Lower lobe of right lung (tissue), 2 donors: ENCODE results near the gene DSTN. TPM values are rescaled to one million over a fixed set of nuclear protein-coding genes. Genes with fewer than 3 reads are reported as not detected.

Experiments
- ATAC-seq, 2 donors: fragments of 200-7000 bp; cut with Tn5 transposase; one replicate each; pipeline ENCODE4 v1.9.1; 2020 to 2022; ENCODE audit warnings: mild to moderate bottlenecking in 2 of 2, moderate library complexity in 2 of 2
- DNase-seq: peaks from one replicate; pipeline ENCODE4 v3.0.0-alpha.2; 2020
- H3K27ac ChIP-seq: fragments of 200-600 bp; one replicate; pipeline ENCODE4 v1.8.0; 2022
- H3K27me3 ChIP-seq: fragments of 200-600 bp; one replicate; pipeline ENCODE4 v1.8.0; 2022; ENCODE audit warnings: low read depth
- H3K36me3 ChIP-seq: fragments of 200-600 bp; one replicate; pipeline ENCODE4 v1.8.0; 2022; ENCODE audit warnings: mild to moderate bottlenecking
- H3K4me1 ChIP-seq: fragments of 200-600 bp; one replicate; pipeline ENCODE4 v1.8.0; 2022
- H3K4me3 ChIP-seq: fragments of 200-600 bp; one replicate; pipeline ENCODE4 v1.8.0; 2022; ENCODE audit warnings: mild to moderate bottlenecking
- H3K9me3 ChIP-seq: fragments of 200-600 bp; one replicate; pipeline ENCODE4 v1.8.0; 2022
- intact Hi-C: fragments of 100-400 bp; cut with DNase I; formaldehyde crosslinking; loops from one replicate; pipeline ENCODE4 v1.11.0; 2022
- total RNA-seq: library from RNA; stranded (reverse); fragmentation: NEBNext Ultra II Directional; extraction: Animal tissue kit (Norgen Biotek cat#: 25700); gene quantifications from one replicate; pipeline ENCODE4 v1.2.1, GENCODE V29; 2021
- TF ChIP-seq, protein P1 (sequence below): fragments of 200-600 bp; IDR thresholded peaks from one replicate; pipeline ENCODE4 v1.8.0; 2022; ENCODE audit warnings: antibody characterized with exemption, mild to moderate bottlenecking
- donor health status: DM: no; HTN: yes; CAD: no; lungs with severe emphysema.

Gene DSTN
- total RNA-seq, 1 donor from 2014 or later, result 347 TPM

DNA sequence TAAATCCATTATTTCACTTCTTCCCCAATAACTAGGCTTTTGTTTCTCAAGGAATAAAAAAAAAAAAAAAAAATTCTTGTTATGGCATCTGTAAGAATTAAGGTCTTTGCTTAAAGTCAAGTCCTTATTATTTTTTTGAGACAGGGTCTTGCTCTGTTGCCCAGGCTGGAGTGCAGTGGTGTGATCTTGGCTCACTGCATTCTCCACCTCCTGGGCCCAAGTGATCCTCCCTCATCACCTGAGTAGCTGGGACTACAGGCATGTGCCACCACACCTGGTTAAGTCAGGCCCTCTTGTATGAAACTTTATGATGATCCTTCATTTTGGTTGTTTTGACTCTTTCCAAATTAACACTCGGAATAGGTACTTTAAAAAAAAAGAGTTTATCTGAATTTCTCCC is 17.3 kb downstream of the DSTN start:
- no peaks in the 10 kb centered on the region for H3K27me3 ChIP-seq
- TF ChIP-seq, protein P1, sequence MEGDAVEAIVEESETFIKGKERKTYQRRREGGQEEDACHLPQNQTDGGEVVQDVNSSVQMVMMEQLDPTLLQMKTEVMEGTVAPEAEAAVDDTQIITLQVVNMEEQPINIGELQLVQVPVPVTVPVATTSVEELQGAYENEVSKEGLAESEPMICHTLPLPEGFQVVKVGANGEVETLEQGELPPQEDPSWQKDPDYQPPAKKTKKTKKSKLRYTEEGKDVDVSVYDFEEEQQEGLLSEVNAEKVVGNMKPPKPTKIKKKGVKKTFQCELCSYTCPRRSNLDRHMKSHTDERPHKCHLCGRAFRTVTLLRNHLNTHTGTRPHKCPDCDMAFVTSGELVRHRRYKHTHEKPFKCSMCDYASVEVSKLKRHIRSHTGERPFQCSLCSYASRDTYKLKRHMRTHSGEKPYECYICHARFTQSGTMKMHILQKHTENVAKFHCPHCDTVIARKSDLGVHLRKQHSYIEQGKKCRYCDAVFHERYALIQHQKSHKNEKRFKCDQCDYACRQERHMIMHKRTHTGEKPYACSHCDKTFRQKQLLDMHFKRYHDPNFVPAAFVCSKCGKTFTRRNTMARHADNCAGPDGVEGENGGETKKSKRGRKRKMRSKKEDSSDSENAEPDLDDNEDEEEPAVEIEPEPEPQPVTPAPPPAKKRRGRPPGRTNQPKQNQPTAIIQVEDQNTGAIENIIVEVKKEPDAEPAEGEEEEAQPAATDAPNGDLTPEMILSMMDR, result no peak
- intact Hi-C loops, result no loop called here
- no peaks in the 10 kb centered on the region for H3K9me3 ChIP-seq
- peaks cover 55% of the 10 kb centered on the region for H3K4me1 ChIP-seq
- DNase-seq (no peak), ATAC-seq (no peak)
- H3K4me3 ChIP-seq, result no peak overlapping the region
- H3K27ac ChIP-seq, result no peak overlapping the region
- peaks cover 5% of the 10 kb centered on the region for H3K36me3 ChIP-seq

DNA sequence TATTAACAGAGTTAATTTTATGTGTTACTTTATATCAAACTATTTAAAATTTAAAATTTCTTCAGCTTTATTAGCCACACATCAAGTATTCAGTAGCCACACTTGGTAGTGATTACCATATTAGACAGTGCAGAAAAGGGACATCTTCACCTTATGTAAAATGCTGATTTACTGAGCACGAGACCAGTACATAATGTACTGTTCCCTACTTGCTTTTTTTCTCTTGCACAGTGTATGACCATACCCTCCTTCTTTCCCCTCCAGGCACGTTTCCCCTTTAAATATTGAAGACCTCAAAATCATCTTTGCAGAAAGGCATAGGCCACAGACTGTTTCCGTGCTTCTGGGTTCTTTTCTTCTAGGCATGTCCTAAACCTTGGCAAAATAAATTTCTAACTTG is 17.9 kb downstream of the DSTN start:
- H3K27ac ChIP-seq, result no peak overlapping the region
- ATAC-seq (no peak), DNase-seq (no peak)
- no peaks in the 10 kb centered on the region for H3K9me3 ChIP-seq
- H3K36me3 ChIP-seq, result peaks cover 6% of the 10 kb centered on the region
- intact Hi-C loops, result no loop called here
- TF ChIP-seq, protein P1, result no peak
- peaks cover 61% of the 10 kb centered on the region for H3K4me1 ChIP-seq
- H3K4me3 ChIP-seq, result no peak overlapping the region
- no peaks in the 10 kb centered on the region for H3K27me3 ChIP-seq

DNA sequence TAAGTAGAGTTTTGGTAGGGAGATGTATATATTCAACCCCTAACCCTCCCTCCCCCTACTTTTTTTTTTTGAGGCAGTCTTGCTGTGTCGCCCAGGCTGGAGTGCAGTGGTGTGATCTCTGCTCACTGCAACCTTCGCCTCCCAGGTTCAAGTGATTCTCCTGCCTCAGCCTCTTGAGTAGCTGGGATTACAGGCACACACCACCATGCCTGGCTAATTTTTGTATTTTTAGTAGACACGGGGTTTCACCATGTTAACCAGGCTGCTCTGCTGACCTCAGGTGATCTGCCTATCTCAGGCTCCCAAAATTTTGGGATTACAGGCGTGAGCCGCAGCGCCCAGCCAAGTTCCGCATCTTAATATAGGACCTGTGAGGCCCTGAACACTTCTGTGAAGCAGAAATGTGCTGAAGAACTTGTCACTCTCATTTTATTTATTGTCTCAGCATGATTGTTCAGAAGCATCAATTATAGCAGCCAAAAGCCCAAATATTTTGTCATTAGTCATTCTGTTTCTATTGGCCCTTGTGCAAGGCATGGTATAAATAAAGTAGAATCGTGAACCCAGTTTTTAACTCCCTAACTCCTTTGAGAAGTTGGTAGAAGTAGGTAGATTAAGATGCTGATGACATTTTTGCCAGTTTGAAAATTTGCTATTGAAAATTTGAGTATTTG is 19.4 kb downstream of the DSTN start:
- H3K4me3 ChIP-seq, result no peak overlapping the region
- intact Hi-C loops, result no loop called here
- ATAC-seq (no peak), DNase-seq (no peak)
- H3K27ac ChIP-seq, result peak overlapping the region; percentile 12
- peaks cover 6% of the 10 kb centered on the region for H3K36me3 ChIP-seq
- TF ChIP-seq, protein P1, result no peak
- no peaks in the 10 kb centered on the region for H3K27me3 ChIP-seq
- H3K9me3 ChIP-seq, result no peaks in the 10 kb centered on the region
- peaks cover 76% of the 10 kb centered on the region for H3K4me1 ChIP-seq

DNA sequence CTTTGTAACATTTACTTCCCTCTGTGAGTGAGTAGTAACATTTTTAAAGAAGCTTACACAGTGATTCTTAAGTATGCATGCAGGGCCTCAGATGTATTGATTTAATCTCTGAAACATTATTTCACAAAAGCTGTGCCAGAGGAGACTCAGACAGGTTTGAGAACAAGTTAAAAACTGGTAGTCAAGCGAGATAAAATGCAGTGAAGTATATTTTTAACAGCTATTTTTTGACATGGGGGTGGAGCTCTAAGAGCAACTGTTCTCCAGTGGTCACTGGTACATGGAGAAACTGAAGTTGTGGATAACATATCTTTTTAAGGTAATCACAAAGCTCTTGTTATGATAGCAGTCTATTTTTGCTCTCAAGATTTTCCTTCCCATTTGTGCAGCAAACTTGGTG is 20.4 kb downstream of the DSTN start:
- DNase-seq, result no peak
- peaks cover 78% of the 10 kb centered on the region for H3K4me1 ChIP-seq
- H3K4me3 ChIP-seq, result no peak overlapping the region
- H3K9me3 ChIP-seq, result no peaks in the 10 kb centered on the region
- intact Hi-C loops, result no loop called here
- no peak for ATAC-seq
- peak overlapping the region; percentile 12 for H3K27ac ChIP-seq
- TF ChIP-seq, protein P1, result no peak
- no peaks in the 10 kb centered on the region for H3K27me3 ChIP-seq
- peaks cover 6% of the 10 kb centered on the region for H3K36me3 ChIP-seq

DNA sequence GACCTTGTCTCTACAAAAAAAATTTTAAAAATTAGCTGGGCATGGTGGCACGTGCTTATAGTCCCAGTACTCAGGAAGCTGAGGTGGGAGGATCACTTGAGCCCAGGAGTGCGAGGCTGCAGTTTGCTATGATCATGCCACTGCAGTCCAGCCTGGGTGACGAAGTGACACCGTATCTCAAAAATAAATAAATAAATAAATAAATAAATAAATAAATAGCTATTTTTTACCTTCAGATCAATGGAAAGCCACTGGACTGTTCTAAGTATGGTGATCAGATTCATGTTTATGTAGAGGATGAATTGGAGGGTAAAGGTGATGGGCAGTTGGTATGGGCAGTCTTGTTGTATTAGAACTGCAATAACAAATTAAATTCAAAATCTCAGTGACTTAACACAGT is 24.0 kb downstream of the DSTN start:
- TF ChIP-seq, protein P1, result no peak
- Histone ChIP-seq H3K27ac (peak overlapping the region; percentile 52), H3K9me3 (no peaks in the 10 kb centered on the region), H3K27me3 (no peaks in the 10 kb centered on the region), H3K4me1 (peaks cover 81% of the 10 kb centered on the region), H3K4me3 (no peak overlapping the region), H3K36me3 (peaks cover 6% of the 10 kb centered on the region)
- intact Hi-C loops, result no loop called here
- no peak for DNase-seq
- ATAC-seq, result no peak
